C4-2B (cell line): Measurements from ENCODE around the gene BNC2.

Experiments
- CTCF ChIP-seq: fragments of 450-650 bp; conservative IDR thresholded peaks from 2 replicates; pipeline ENCODE4 v1.5.1; 2017; ENCODE audit warnings: mild to moderate bottlenecking
- ZFX ChIP-seq: fragments of 450-650 bp; IDR thresholded peaks from 2 replicates; pipeline ENCODE4 v1.6.1; 2017

- TF ChIP-seq CTCF (no peak), ZFX (no peak)
Measured at GRCh38 chr9:16387382-16387781, 483.1 kb downstream of the BNC2 start.
